ENCODE data around the gene C21orf58.

DNA sequence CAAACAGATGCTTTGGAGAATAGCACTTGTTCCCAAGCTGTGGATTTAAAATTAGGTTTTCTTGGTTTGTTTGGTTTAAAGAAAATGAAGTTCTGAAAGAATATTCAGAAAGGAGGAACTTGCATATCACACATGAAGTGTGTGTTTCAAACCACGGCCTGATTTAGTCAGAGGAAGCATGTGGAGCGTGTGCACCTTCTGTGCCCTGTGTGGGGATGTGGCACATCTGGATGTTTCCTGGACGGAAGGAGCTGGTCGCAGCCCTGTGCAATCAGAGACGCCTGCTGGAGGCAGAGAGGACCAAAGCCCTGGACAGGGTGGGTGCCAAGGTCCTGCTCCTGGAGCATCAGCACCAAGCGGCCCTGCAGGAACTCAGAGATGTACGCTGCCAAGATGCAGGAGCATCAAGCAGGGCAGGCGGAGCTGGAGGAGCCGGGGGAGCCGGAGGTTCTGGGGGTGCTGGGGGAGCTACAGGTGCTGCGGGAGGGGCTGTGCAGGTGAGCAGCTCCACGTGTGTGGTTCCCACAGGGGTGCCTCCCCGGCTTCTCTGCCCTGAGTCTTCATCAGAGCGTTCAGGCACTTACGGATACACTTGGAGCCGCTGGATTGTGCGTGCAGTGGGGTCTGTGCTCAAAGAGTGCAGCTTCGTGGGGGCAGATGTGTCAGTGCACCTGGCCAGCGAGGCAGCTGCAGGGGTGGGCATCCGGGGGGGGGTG is 46.0 kb upstream of the C21orf58 start:
- no peak for TF ChIP-seq ZNF274 (IDR thresholded peaks at IDR 0.05; ENCODE audit: low read depth, low read length)
- no peak for TF ChIP-seq YY1 (IDR thresholded peaks at IDR 0.05; ENCODE audit: insufficient read depth, insufficient read length)
